HepG2 (cell line): ENCODE results near the gene CRISPLD2. TPM values are rescaled to one million over a fixed set of nuclear protein-coding genes. Genes with fewer than 3 reads are reported as not detected.

Experiments used
- ESRRA ChIP-seq: sonication (generic); formaldehyde crosslinking; IDR thresholded peaks from 2 replicates; pipeline ENCODE4 v1.5.1; 2020; ENCODE audit warnings: mild to moderate bottlenecking, low read depth, missing genetic modification reagents
- ETV5 ChIP-seq: IDR thresholded peaks from 2 replicates; pipeline ENCODE4 v1.6.1; 2018; ENCODE audit warnings: missing biosample characterization, missing genetic modification reagents, inconsistent platforms, borderline replicate concordance
- FIP1L1 ChIP-seq: fragments of 200-400 bp; formaldehyde crosslinking; IDR thresholded peaks from 2 replicates; pipeline ENCODE4 v1.6.1; 2018; ENCODE audit warnings: low read depth, mild to moderate bottlenecking, low read length, moderate library complexity, borderline replicate concordance; ENCODE audit not compliant: insufficient read depth
- GATAD1 ChIP-seq: IDR thresholded peaks from 2 replicates; pipeline ENCODE4 v1.6.1; 2016; ENCODE audit warnings: missing genetic modification reagents, missing compliant biosample characterization
- GATAD2A ChIP-seq: IDR thresholded peaks from 2 replicates; pipeline ENCODE4 v1.6.1; 2016
- GPN1 ChIP-seq: sonication (generic); formaldehyde crosslinking; IDR thresholded peaks from 2 replicates; pipeline ENCODE4 v1.5.1; 2020; ENCODE audit warnings: missing genetic modification reagents, borderline replicate concordance
- GZF1 ChIP-seq: sonication (generic); formaldehyde crosslinking; IDR thresholded peaks from 2 replicates; pipeline ENCODE4 v1.5.1; 2020; ENCODE audit warnings: mild to moderate bottlenecking, missing genetic modification reagents
- HNRNPUL1 ChIP-seq: fragments of 200-400 bp; formaldehyde crosslinking; IDR thresholded peaks from 2 replicates; pipeline ENCODE4 v1.6.1; 2017; ENCODE audit warnings: low read depth, mild to moderate bottlenecking, low read length, moderate library complexity
- ISX ChIP-seq: sonication (generic); formaldehyde crosslinking; conservative IDR thresholded peaks from 2 replicates; pipeline ENCODE4 v1.5.0; 2020; ENCODE audit warnings: missing genetic modification reagents
- KDM1A ChIP-seq: IDR thresholded peaks from 2 replicates; pipeline ENCODE4 v1.6.1; 2016; ENCODE audit warnings: missing compliant biosample characterization
- LBX2 ChIP-seq: sonication (generic); formaldehyde crosslinking; IDR thresholded peaks from 2 replicates; pipeline ENCODE4 v1.5.0; 2020; ENCODE audit warnings: missing genetic modification reagents, mild to moderate bottlenecking, borderline replicate concordance
- PAF1 ChIP-seq: IDR thresholded peaks from 2 replicates; pipeline ENCODE4 v1.6.1; 2016; ENCODE audit warnings: missing genetic modification reagents, missing compliant biosample characterization
- PPARG ChIP-seq: conservative IDR thresholded peaks from 2 replicates; pipeline ENCODE4 v1.6.1; 2016; ENCODE audit warnings: missing biosample characterization, missing genetic modification reagents
- RBAK ChIP-seq: sonication (generic); formaldehyde crosslinking; IDR thresholded peaks from 2 replicates; pipeline ENCODE4 v1.5.1; 2020; ENCODE audit warnings: mild to moderate bottlenecking, missing genetic modification reagents
- RXRA ChIP-seq: sonication (generic); formaldehyde crosslinking; IDR thresholded peaks from 2 replicates; pipeline ENCODE4 v1.5.1; 2020; ENCODE audit warnings: missing genetic modification reagents
- RXRB ChIP-seq: IDR thresholded peaks from 2 replicates; pipeline ENCODE4 v1.6.1; 2016; ENCODE audit warnings: borderline replicate concordance, missing genetic modification reagents, missing compliant biosample characterization
- SMC3 ChIP-seq: IDR thresholded peaks from 2 replicates; pipeline ENCODE4 v1.6.1; 2011; ENCODE audit warnings: low read length, improper control_type of control experiment
- SRSF4 ChIP-seq: fragments of 200-400 bp; formaldehyde crosslinking; IDR thresholded peaks from one replicate; pipeline ENCODE4 v1.6.1; 2018; ENCODE audit warnings: mild to moderate bottlenecking, low read depth, low read length, moderate library complexity; ENCODE audit not compliant: poor library complexity, severe bottlenecking
- TBP ChIP-seq: sonication (generic); formaldehyde crosslinking; IDR thresholded peaks from 2 replicates; pipeline ENCODE4 v1.5.0; 2020; ENCODE audit warnings: missing genetic modification reagents
- ZFP41 ChIP-seq: sonication (generic); formaldehyde crosslinking; IDR thresholded peaks from 2 replicates; pipeline ENCODE4 v1.4.0; 2020; ENCODE audit warnings: mild to moderate bottlenecking, missing genetic modification reagents, borderline replicate concordance
- ZNF253 ChIP-seq: sonication (generic); formaldehyde crosslinking; IDR thresholded peaks from 2 replicates; pipeline ENCODE4 v1.8.0; 2022; ENCODE audit warnings: mild to moderate bottlenecking, missing genetic modification reagents, borderline replicate concordance
- ZNF260 ChIP-seq: sonication (generic); formaldehyde crosslinking; IDR thresholded peaks from 2 replicates; pipeline ENCODE4 v1.4.0; 2020; ENCODE audit warnings: missing genetic modification reagents, low read depth, mild to moderate bottlenecking, borderline replicate concordance
- ZNF296 ChIP-seq: sonication (generic); formaldehyde crosslinking; conservative IDR thresholded peaks from 2 replicates; pipeline ENCODE4 v1.5.0; 2020; ENCODE audit warnings: mild to moderate bottlenecking, missing genetic modification reagents
- ZNF761 ChIP-seq: sonication (generic); formaldehyde crosslinking; conservative IDR thresholded peaks from 2 replicates; pipeline ENCODE4 v1.4.0; 2020; ENCODE audit warnings: mild to moderate bottlenecking, missing genetic modification reagents
- polyA plus RNA-seq, 8 experiments: library from polyadenylated mRNA; depleted of rRNA in 3 of 8; stranded (reverse) in 7 of 8; unstranded in 1 of 8; fragments of >200 nt; fragmentation: Illumina TruSeq in 4 of 8; extraction: Trizol in 4 of 8; gene quantifications; 2 replicates each; pipeline versions ENCODE4 v1.2.1 to v1.2.3, GENCODE V29; 2011 to 2016; ENCODE audit warnings: low read depth in 4 of 8, missing spikeins in 1 of 8, mixed read lengths in 1 of 8; ENCODE audit not compliant: insufficient read depth in 1 of 8
- total RNA-seq, 5 experiments: library from RNA; depleted of rRNA; stranded (reverse); fragments of >200 nt; fragmentation: Illumina TruSeq; extraction: Trizol; gene quantifications; 2 replicates each; pipeline ENCODE4 v1.2.3, GENCODE V29; 2016; ENCODE audit warnings: low read depth in 1 of 5
- TF ChIP-seq, protein P1 (sequence below): sonication (generic); formaldehyde crosslinking; IDR thresholded peaks from 2 replicates; pipeline ENCODE4 v1.4.0; 2020; ENCODE audit warnings: missing genetic modification reagents
- TF ChIP-seq, protein P2 (sequence below): sonication (generic); formaldehyde crosslinking; IDR thresholded peaks from 2 replicates; pipeline ENCODE4 v1.9.0; 2022; ENCODE audit warnings: missing genetic modification reagents, mild to moderate bottlenecking, borderline replicate concordance
- TF ChIP-seq, protein P3 (sequence below): sonication (generic); formaldehyde crosslinking; IDR thresholded peaks from 2 replicates; pipeline ENCODE4 v1.5.1; 2020; ENCODE audit warnings: missing genetic modification reagents, mild to moderate bottlenecking, borderline replicate concordance

Gene CRISPLD2
- total and polyA plus RNA-seq, 2 of the 13 experiments (the other 11 are each of a cell fraction or from before 2014, with no cell fraction given), result 0.04 to 0.31 TPM

GRCh38 chr16:84950906-84951305 is 131.1 kb downstream of the CRISPLD2 start (continued):
- TF ChIP-seq ZNF253 (CRISPR knock-in tag) (no peak), ETV5 (CRISPR knock-in tag) (no peak), ZFP41 (CRISPR knock-in tag) (no peak), ESRRA (CRISPR knock-in tag) (no peak), GZF1 (CRISPR knock-in tag) (peak; percentile 96), ZNF761 (CRISPR knock-in tag) (peak; percentile 83), RBAK (CRISPR knock-in tag) (peak; percentile 100), GPN1 (CRISPR knock-in tag) (no peak), GATAD1 (CRISPR knock-in tag) (0 out of 2 replicates have a peak, but pooled peaks have one; percentile 10), PPARG (CRISPR knock-in tag) (0 out of 2 replicates have a peak, but pooled peaks have one; percentile 18), ZNF296 (CRISPR knock-in tag) (no peak), ZNF260 (CRISPR knock-in tag) (no peak), HNRNPUL1 (no peak), RXRB (CRISPR knock-in tag) (no peak), SMC3 (peak; percentile 40), RXRA (CRISPR knock-in tag) (0 out of 2 replicates have a peak, but pooled peaks have one; percentile 63), GATAD2A (CRISPR knock-in tag) (peak; percentile 23; the same call in 1 of the 2 replicates), KDM1A (CRISPR knock-in tag) (peak; percentile 85; the same call in 1 of the 2 replicates), PAF1 (CRISPR knock-in tag) (no peak), LBX2 (CRISPR knock-in tag) (no peak), TBP (CRISPR knock-in tag) (no peak), FIP1L1 (no peak), ISX (CRISPR knock-in tag) (no peak), SRSF4 (no peak)
- TF ChIP-seq, protein P1, sequence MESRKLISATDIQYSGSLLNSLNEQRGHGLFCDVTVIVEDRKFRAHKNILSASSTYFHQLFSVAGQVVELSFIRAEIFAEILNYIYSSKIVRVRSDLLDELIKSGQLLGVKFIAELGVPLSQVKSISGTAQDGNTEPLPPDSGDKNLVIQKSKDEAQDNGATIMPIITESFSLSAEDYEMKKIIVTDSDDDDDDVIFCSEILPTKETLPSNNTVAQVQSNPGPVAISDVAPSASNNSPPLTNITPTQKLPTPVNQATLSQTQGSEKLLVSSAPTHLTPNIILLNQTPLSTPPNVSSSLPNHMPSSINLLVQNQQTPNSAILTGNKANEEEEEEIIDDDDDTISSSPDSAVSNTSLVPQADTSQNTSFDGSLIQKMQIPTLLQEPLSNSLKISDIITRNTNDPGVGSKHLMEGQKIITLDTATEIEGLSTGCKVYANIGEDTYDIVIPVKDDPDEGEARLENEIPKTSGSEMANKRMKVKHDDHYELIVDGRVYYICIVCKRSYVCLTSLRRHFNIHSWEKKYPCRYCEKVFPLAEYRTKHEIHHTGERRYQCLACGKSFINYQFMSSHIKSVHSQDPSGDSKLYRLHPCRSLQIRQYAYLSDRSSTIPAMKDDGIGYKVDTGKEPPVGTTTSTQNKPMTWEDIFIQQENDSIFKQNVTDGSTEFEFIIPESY (CRISPR knock-in tag), result peak; percentile 73; the same call in 1 of the 2 replicates
- TF ChIP-seq, protein P2, sequence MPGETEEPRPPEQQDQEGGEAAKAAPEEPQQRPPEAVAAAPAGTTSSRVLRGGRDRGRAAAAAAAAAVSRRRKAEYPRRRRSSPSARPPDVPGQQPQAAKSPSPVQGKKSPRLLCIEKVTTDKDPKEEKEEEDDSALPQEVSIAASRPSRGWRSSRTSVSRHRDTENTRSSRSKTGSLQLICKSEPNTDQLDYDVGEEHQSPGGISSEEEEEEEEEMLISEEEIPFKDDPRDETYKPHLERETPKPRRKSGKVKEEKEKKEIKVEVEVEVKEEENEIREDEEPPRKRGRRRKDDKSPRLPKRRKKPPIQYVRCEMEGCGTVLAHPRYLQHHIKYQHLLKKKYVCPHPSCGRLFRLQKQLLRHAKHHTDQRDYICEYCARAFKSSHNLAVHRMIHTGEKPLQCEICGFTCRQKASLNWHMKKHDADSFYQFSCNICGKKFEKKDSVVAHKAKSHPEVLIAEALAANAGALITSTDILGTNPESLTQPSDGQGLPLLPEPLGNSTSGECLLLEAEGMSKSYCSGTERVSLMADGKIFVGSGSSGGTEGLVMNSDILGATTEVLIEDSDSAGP (CRISPR knock-in tag), result peak; percentile 20; the same call in 1 of the 2 replicates
- TF ChIP-seq, protein P3, sequence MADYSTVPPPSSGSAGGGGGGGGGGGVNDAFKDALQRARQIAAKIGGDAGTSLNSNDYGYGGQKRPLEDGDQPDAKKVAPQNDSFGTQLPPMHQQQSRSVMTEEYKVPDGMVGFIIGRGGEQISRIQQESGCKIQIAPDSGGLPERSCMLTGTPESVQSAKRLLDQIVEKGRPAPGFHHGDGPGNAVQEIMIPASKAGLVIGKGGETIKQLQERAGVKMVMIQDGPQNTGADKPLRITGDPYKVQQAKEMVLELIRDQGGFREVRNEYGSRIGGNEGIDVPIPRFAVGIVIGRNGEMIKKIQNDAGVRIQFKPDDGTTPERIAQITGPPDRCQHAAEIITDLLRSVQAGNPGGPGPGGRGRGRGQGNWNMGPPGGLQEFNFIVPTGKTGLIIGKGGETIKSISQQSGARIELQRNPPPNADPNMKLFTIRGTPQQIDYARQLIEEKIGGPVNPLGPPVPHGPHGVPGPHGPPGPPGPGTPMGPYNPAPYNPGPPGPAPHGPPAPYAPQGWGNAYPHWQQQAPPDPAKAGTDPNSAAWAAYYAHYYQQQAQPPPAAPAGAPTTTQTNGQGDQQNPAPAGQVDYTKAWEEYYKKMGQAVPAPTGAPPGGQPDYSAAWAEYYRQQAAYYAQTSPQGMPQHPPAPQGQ (CRISPR knock-in tag), result 0 out of 2 replicates have a peak, but pooled peaks have one; percentile 32
